GM19324 (cell line): Measurements from ENCODE around the gene MAGOH.
"Not testable (repeated sequence)": the region's sequence is repeated elsewhere in the genome, so short reads cannot be mapped to it uniquely, and the experiment has no call there.

ENCODE experiments used
- ATAC-seq: cut with Tn5 transposase; IDR thresholded peaks from one replicate; pipeline ENCODE4 v1.9.1; 2021; ENCODE audit warnings: mild to moderate bottlenecking, moderate library complexity; ENCODE audit not compliant: unreplicated experiment, low FRiP score

Gene MAGOH

DNA sequence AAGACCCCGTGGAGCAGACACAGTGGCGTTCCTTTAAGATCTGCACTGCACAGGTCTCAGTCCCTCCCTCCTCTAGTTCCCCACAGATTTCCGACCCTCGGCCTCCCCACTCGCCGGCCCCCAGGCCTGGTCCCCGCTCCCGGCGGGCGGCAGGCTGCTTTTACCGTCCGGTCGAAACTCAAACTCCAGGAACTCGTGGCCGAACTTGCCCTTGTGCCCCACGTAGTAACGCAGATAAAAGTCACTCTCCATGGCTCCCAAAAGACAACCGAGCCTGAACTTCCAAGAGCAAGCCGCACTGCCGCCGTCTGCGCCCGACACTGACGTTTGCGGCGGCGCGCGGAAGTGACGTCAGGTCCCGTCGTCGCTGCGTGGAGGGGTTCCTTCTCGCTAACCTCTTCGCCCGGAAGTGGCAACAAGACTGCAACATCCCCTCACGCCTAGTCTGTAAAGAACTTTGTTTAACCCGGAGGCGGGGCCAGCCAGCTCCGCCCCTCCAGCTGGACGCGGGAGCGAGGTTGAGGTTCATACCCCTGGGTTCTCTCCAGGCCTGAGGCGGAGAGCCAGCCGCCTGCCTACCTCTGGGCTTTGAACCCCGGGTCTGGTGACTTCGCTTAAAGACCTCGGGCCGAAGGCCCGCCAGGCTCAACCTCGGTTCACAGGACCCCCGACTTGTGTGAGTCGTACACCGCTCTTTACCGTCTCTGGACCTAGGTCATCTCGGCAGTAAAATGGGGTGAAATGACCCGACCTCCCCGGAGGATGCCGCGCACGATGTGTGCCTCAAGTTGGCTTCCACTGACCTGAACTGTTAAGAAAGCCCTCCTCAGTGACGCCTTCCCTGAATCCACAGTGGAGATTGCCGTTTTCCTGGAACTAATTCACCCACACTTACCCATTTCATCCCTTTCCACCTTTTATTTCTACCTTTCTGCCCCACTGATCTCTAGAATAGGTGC lies at the start of gene MAGOH:
Gene MAGOH (minus strand): TSS at position 322 of the 959 bp plus-strand sequence. CDS start 70 bp downstream, at position 252.
- ATAC-seq, result peak; percentile 91

GRCh38 chr1:53286955-53287354 lies 48.6 kb upstream of the MAGOH start:
- ATAC-seq, result no peak

DNA sequence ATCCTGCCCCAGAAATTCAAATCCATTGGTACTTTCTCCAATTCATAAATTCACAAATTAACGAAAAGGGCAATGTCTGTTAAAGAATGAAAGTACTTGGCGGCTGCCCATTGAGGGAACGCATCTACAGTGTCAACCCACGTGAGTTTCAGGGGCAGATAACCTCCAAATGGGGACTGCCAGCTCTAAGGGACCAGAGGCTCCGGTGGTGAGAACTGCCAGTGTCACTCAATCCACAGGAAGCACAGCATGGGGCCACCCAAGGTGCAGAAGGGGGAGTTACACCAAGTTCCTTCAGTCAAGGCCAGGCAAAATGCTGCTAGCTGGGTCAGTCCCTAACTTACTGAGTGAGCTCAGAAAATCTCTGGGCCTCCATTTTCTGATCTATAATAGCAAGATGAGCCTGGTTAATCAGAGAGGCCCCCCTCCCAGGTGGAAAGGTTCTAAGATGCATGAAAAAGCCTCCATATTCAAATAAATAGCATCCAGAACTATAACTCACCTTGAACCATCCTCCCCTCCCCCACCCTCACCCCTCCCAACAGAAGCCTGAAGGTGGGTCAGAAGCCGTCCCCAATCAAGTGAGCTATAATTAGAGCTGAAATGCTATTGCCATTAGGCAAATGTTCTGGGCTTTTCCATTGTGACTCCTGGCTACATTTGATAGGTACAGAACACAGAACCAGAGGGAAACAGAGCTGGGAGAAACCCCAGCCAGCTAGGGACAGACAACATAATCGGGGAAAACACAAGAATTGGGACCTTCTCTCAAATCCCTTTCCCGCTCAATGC lies 47.8 kb upstream of the MAGOH start:
- no peak for ATAC-seq

GRCh38 chr1:53285546-53285945 lies 47.2 kb upstream of the MAGOH start:
- ATAC-seq, result no peak

- ATAC-seq, result no peak
Measured at GRCh38 chr1:53284224-53285020, 46.1 kb upstream of the MAGOH start.

DNA sequence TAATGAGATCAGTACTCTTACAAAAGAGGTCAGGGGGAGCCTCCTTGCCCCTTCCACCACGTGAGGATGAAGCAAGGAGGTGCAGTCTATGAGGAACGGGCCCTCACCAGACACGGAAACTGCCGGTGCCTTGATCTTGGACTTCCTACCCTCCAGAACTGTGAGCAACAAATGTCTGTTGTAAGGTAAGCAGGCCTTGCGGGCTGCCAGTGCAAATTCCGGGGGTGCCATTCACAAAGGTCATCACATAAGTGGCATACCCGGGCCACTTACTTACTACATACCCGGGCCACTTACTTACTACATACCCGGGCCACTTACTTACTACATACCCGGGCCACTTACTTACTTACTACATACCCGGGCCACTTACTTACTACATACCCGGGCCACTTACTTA lies 44.8 kb upstream of the MAGOH start:
- ATAC-seq, result not testable (repeated sequence)

DNA sequence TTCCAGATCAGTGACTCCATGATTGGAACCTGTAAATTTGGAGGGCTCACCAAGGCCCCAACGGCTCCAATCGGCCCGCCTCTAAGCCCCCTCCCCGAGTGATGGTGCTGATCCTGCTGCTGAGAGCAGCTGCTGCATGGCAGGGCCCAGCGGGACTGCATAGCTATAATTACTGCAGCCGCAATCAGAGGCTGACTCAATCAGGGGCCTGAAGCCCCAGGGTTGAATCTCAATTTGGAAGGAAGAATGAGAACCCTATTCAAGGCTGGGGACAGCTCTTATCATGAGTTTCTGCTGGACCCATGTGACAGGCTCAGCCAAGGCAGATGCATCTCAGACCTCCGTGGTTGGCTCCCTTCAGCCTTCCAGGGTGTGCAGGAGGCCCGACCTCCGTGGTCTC lies 42.8 kb upstream of the MAGOH start:
- no peak for ATAC-seq

GRCh38 chr1:53280496-53280895 lies 42.2 kb upstream of the MAGOH start:
- ATAC-seq, result no peak

GRCh38 chr1:53279296-53280200 lies 41.2 kb upstream of the MAGOH start:
- ATAC-seq, result no peak

DNA sequence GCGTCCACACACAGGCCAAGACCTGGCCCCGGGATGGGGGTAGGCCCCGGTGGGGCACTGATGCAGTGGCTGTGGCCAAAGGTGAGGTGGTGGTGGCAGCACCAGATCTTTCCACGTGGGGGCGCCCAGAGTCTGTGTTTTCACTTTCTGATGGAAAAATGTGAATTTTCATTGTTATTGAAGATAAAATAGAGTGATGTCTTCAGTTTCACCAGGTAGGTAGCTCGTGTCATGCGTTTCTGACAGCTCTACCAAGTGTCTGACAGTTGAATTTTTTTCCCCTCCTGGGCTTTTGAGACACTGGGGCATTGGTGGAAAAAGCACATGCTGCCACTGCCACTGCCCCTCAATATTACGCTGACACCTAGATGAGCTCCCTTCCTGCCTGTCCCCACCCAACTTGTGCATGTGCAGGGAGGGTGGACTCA lies 40.0 kb upstream of the MAGOH start:
- ATAC-seq, result no peak

DNA sequence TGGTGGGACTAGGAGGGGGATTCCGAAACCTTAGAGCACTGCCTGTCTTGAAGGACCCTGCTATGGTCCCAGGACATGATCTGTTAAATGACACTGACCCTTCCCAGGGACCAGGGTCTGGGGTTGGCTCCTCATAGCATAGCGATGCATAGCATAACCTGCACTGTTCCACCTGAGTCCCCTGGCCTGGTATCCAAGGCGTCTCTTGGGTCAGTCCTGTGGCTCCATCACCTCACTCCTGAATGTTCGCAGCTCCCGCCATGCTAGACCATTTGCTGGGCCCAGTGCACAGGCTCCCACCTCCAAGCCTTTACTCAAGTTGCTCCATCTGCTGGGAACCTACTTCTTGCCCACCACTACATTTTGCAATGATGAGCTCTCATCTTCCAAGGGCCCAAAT lies 39.0 kb upstream of the MAGOH start:
- no peak for ATAC-seq

DNA sequence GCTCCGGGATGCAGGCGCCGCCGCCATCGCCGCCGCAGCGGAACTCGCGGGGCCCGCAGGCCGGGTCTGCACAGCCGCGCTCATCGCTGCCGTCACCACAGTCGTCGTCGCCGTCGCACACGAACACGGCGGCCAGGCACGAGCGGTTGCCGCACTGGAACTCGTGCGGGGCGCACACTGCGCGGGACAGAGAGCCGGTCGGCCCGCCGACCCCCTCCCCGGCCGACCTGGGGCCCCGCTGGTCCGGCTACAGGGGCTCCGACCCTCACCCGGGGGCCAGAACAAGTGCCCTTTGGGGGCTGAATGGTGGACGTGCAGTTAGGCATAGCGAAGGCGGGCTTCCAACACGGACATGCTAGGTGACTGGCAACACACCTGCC lies 38.6 kb upstream of the MAGOH start:
- no peak for ATAC-seq

GRCh38 chr1:53276153-53276901 lies 38.0 kb upstream of the MAGOH start:
- ATAC-seq, result no peak

GRCh38 chr1:53275566-53275965 lies 37.2 kb upstream of the MAGOH start:
- no peak for ATAC-seq

DNA sequence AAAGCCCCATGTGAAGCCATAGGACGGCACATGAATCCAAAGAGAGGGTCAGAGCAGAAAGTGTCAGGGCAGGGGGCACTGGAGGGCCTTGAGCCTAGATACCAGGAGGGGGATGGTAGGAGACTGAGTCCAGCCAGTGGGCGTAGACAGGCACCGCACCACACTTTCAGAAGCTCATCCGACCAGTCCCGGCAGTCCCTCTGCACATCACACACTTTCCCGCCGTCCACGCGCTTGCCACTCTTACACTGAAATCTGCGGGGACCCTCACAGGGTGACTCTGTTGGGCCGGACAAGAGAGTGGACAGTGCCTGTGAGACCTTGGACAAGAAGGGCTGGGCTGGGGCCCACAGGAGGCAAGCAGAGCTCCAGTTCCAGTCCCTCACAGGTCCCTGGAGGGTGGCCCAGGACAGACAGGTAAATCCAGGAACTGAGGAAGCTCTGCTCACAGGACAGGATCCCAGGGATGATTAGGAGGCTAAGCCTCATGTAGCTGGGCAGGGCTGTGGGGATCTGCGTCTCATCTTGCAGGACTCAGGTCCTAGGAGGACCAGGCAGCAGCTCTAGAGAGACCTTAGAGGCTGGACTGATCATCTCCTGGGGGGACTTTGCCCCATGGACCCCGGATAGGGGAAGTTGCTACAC lies 36.3 kb upstream of the MAGOH start:
- no peak for ATAC-seq

- ATAC-seq, result no peak
Measured at GRCh38 chr1:53274026-53274425, 35.7 kb upstream of the MAGOH start.

DNA sequence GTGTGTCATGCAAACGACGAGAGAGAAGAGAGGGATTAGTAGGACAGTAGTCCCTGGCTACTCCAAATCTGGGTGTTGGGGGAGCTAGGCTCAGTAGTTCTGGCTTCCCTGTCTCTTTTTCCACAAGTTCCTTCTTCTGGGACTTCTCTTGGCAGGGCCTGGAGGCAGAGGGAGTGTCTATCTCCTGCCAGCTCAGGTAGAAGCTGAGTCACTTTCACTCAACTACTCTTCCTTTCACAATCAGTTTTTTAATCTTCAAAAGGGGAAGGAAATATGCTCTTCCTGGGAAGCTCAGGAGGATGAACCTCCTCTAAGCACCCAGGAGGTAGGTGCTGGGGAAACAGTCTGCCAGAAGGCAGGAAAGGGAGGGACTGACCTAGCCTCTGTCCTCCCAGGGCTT lies 35.2 kb upstream of the MAGOH start:
- no peak for ATAC-seq

DNA sequence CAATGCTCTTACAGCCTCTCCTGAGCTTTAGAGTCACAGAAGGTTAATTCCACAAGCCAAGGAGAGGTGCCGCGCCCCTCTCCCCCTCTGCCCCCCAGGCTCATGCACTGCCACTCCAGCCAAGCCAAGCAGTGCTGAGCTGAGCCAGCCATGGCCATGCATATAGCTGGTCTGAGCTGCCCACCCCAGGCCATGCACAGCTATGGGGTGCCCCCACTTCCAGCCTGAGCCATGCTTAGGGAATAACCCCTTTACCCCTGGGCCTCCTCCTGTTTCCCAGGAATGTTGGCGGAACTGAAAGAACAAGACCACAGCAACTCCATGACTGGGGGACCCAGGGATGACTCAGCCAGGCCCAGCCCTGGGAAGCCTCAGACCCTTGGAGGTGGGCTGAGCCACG lies 34.0 kb upstream of the MAGOH start:
- no peak for ATAC-seq
